Measurements from ENCODE around the gene GFM1.

GFM1 gene

DNA sequence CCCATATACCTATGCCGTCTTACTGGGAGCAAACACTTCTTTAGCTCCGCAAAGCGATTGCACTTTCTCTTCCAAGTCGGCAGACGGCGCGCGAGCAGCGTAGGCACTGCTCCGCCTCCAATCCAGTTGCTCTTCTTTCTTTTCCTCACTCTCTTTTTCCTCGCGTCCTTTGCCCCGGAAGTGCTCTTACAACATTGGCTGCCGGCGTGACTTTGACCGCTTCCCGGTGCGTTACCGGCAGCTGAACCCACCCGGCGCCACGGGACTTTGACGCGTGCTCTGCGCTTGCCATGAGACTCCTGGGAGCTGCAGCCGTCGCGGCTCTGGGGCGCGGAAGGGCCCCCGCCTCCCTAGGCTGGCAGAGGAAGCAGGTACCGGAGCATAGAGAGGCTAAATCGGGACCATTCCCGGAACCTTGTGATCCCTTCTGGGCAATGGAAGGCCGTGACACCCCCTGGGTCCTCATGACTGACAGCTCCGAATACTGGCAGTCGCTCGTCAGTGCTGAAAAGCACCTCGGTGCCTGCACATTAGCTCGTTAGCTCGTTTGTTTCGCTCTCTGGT lies at the start of gene GFM1:
Gene GFM1, plus strand, starts transcription at position 183 of the 564 bp plus-strand sequence. Its CDS starts 108 bp downstream, at position 291.
- DNase-seq (ENCODE audit: low spot score) = peak; percentile 91

DNA sequence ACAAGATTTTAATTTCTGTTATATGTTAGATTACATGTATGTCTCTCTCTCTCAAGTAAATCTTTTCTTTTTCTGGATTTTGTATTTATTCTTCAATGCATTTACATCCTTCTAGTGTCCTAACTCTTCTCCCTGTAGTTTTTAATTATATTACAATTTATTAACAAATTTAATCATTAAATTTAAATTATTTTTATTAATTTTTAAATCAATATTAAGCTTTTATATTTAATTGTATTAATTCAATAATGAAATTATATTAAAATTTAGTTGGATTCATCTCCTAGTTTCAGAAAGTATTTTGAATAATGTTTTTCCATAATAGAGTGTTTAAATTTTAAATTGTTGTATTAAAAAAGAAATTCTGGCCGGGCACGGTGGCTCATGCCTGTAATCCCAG lies 43.5 kb upstream of the GFM1 start:
- no peak for DNase-seq (ENCODE audit: low spot score)

DNA sequence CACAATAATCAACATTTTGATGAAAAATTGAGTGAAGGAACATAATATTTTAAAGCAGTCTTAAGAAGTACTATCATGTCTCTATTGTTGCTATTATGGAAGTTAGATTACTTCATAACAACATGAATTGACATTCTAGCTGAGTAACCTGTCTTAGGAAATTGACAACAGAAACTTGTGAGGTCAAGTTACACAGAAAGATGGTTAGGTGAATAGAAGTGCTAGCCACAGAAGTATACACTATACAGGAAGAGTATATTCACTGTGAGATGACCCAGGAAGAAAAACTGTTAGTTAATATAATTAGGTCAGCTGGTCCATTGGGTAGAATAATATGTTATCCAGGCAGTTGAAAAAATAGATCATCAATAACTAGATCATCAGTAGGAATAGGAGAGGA lies 42.1 kb upstream of the GFM1 start:
- DNase-seq (ENCODE audit: low spot score) = no peak

DNA sequence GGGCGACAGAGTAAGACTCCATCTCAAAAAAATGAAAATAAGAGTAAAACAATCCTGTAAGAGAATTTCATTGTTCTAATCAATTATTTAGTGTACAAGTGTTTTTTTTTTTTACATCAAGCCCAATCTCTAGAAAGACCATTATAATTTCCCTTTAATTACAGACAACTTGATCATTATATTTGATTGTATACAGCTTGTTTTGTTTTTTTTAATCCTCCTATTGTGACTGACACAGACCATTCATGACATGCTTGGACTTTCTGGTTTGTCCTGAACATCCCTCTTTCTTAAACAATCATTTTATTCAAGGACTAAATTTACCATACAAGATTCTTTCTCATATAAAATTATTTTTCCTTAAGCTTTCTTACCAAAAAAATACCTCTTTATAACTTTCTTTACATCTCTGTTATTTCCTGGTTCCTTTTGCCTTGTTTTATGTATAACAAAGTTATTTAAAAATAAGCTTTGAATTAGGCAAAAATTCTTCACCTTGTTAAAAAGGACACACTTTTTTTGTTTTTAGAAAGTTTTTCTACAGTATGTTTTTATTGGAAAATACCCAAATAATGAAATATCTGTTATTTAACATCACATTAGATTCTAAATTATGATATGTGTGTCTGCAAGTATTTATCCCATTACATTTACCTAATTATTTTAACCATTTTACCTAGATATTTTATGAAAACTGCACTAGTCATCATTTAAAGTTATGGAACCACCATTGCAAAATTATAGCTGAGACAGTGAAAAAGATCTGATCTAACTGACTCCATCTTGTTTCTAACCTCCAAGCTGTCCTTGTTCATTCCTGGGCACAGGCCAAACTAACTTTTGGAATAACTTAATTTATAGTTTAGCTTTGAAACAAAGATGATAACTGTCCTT lies 26.1 kb upstream of the GFM1 start:
- no peak for DNase-seq (ENCODE audit: low spot score)

DNA sequence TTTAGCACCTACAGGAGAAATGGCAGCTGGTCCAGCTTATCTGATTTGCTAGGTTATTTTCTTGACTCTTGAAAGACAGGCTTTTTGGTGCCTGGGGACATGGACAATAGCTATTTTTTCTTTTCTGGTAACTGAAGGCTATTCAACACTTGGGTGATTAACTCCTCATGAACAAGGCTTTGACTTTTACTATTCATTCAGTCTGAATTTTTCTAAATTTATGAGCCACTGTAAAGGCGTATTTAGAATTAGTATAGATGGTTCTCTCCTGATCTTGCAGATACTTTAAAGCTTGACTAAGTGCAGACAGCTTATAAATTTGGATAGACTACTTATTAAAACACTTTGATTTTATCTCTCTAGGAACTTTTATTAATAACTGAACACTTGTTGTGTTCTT lies 18.4 kb upstream of the GFM1 start:
- DNase-seq (ENCODE audit: low spot score) = no peak

DNA sequence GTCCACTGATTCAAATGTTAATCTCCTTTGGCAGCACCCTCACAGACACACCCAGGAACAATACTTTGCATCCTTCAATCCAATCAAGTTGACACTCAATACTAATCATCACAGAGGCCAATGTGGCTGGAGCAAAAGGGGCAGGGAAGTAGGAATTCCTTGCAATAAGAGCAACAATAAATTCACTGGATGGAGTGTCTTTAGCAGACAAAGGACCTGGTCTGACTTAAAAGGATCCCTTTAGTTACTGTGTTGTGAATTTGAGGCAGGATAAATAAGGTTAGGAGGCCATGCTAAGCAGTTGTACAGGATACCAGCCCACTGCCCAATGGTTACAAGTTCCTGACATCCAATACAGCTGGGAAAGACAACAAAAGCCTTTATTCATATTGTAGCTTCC lies 12.3 kb upstream of the GFM1 start:
- no peak for DNase-seq (ENCODE audit: low spot score)

DNA sequence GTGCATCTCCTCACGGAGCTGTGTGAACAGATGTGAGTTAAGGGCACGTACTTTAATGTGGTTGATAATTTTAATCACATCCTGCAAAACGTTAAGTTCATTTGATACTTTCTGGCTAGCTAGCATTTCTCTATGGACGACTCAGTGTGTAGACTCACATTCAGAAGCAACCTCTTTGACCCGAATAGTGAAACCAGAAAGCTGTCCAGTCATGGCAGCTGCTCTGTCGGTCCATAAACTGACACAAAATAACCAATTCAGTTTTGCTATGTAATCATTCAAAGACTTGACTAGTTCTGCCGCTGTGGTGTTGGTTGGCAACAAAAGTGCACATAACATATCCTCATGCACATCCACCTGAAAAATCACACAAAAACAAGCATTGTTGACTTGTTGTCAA lies 3.7 kb upstream of the GFM1 start:
- DNase-seq (ENCODE audit: low spot score) = no peak

DNA sequence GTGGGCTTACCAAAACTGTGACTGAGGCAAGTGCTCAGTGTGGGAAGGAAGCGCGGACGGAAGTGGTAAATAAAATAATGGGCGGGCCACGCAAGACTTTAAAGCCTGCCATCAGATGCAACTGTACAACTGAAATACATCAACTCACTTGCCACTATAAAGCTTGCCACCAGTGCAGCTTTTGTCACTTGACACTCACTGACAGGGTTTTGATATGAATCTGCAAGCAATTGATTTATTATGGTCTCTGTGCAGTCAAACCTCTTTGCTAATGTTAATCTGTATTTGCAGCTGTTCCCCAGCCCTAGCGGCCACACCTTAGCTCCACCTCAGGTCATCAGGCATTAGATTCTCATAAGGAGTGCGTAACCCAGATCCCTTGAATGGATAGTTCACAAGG lies 2.3 kb upstream of the GFM1 start:
- DNase-seq (ENCODE audit: low spot score) = no peak

DNA sequence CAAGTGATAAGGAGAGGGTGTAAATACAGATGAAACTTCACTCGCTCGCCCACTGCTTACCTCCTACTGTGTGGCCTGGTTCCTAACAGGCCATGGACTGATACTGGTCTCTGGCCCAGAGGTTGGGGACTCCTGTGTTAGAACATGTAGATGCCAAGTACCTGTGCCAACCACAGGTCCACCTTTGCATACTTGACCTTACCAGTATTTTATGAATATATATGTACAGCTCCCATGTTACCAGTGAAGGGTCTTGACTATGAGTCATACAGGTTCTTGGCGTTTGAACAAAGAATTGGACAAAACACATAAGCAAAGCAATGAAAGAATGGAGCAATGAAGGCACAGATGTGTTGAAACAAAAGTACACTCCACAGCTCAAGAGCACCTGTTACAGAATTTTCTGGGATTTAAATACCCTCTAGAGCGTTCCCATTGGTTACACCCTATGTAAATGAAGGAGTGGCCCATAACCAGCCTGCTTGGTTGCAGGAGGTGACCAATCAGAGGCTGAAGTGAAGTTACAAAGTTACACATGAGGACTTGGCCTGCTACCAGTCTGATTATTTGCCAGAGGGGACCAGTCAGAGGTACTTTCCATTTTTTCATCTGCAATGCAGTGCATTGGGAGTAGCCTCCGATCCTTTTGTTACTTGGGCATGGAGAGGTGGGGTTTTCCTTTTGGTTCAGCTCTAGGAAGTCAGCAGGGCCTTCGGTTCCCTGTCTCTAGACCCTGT lies 1.7 kb upstream of the GFM1 start:
- no peak for DNase-seq (ENCODE audit: low spot score)

DNA sequence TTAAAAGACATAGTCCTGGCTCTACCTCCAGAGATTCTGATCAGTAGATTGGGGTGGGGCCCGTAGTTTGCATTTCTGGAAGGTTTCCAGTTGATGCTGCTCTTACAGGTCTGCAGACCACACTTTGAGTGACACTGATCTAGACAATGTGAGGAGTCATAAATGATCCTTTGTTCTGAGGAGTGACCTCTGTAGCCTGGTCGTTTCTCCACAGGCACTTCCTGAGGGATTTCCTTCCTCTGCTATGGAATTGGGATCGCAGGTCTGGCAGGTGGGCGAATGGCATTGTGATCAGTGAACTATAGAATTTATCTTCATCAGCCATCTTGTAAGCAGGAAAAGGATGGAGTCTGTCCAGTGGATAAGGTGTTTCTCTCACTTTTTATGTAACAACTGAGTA lies 5.5 kb downstream of the GFM1 start:
- DNase-seq (ENCODE audit: low spot score) = no peak

DNA sequence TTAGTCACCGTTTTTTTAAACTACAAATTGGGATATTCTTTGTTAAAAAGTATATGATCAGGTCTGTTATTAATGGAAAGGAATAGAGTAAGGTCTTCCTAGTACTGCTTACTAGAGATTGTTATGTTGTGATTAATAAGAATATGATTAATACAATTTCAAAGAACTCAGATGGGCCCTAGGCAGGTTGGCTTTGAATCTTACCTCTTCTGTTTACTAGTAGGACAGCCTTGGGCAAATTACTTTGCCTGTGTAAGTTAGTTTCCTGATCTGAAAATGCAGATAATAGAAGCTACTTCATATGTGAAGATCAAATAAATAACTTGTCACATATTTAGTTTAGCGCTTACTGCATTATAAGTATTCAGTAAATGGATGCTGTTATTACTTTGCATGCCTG lies 6.9 kb downstream of the GFM1 start:
- no peak for DNase-seq (ENCODE audit: low spot score)

DNA sequence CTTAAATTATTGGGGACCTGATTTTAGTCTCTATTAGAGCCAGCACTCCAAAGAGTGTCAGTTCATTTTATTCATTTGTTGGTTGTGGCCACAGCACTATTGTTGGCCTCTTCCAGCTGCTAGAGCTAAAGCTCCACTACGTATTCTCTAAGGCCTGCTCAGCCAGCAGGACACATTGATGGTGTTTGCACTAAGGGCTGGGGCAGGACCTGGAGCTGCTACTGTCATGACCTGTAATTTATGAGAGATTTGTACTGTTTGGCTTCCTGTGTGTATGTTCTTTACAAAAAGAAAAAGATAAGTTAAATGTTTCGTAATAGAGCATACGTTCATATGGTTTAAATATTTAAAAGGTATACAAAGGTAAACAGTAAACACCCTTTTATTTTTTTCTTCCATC lies 8.1 kb downstream of the GFM1 start:
- no peak for DNase-seq (ENCODE audit: low spot score)

DNA sequence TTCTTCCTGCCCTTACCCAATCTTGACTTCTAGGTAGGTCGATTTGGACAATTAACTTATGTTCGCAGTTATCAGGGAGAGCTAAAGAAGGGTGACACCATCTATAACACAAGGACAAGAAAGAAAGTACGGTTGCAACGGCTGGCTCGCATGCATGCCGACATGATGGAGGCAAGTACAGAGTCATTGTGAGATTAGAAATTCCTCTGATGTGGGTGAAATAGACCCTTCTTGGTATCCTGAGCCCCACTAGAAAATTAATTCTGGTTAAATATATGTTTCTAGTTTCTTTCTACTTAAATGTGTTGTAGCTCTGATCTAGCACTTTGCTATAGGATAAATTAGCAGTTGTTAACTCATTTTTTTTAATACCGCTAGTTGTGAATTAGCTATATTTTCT lies 14.6 kb downstream of the GFM1 start:
- no peak for DNase-seq (ENCODE audit: low spot score)

DNA sequence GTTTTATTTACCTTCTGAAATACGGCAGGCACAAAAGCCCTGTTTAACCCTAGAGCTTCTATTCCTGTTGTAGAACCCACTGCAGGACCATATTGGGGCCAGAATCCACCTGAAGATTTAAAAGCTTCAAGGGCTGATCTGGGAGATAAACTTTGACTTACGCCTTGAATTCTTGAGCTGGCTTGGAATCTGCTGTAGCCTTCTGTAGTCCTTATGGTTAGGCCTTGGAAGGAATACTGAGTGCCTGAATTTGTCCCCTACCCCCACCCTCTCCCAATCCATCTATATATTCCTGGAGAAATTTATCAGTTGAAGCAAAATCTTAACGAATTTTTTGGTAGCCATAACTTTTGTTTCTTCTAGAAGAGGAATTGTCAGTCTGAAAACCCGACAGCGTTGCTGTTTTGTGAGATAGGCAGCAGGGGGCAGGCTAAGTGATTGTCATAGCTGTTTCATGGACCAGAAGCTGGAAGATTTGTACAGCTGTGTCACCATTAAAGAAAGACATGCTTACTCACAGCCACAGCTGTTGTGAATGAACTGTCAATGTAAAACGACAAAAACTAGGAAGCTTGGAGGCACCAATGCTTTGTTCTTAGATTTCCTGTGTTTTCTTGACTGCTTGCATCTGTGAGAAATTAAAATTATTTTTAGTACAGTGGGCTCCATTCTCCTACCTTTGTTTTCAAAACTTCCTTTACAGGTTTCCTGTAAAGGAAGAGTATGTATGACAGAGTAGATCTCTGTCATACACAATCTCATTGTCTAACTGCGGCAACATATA lies 15.3 kb downstream of the GFM1 start:
- peak; percentile 70 for DNase-seq (ENCODE audit: low spot score)

DNA sequence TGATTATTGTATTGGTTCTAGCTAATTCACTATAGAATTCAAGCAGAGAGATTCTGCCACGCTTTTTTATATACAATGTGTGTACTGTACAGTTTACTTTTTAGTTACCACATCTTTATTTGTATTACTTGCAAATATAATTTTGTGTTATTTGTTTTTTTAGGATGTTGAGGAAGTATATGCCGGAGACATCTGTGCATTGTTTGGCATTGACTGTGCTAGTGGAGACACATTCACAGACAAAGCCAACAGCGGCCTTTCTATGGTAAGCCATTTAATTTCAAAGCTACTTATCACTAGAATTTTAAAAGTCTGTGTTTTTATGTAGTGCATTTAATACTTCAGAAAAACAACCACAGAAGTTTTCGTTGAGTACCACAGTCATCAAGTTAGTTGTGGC lies 16.4 kb downstream of the GFM1 start:
- DNase-seq (ENCODE audit: low spot score) = no peak

DNA sequence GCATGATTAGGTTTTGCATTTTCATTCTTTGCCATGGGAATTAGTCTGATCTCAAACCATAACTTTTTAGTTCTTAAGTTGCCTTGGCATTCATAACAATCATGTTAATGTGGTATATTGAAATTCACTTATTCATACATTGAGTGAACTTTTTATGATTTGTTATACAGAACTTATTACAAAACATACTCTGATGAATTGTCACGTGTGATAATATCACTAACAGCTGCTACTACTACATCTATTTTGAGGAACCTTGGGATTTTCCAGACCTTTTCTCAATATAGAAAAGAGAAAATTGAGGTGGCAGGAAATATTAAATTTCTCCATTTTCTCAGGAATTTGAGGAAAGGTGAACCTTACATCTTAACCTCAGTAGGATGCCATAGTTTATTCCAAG lies 18.9 kb downstream of the GFM1 start:
- no peak for DNase-seq (ENCODE audit: low spot score)

DNA sequence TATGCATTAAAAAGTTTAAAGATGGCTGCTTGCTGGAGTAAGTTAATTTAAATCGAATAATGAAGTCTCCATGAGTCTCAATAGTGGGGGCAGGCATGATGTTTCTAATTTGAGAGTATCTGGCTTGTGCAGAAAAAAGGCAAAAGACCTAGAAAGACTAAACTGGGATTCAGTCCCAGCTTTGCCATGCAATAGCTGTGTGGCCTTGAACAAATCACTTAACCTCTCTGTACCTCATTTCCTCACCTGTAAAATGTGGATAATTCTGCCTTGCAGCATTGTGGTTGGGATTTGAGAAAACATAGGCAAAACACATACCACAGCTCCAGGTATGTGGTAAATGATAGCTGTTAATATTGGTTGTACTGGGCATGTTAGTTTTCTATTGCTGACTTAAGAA lies 19.5 kb downstream of the GFM1 start:
- DNase-seq (ENCODE audit: low spot score) = no peak

DNA sequence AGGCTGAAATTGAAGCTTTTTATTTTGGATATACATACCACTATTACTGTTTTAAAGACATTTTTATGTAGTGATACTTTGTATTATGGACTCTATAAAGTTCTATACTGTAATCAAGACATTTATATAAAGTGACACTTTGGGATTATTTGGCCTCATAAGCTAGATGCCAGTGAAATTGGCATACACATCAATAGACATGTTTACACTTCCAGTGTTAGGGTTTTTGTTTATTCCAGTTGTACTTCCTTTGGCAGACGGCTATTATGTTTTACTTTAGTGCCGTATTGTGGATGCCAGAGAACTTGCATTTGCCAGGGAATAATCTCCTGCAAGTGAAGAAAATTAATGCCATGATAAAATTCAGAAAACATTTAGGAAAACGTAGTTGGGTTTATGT lies 22.1 kb downstream of the GFM1 start:
- no peak for DNase-seq (ENCODE audit: low spot score)

DNA sequence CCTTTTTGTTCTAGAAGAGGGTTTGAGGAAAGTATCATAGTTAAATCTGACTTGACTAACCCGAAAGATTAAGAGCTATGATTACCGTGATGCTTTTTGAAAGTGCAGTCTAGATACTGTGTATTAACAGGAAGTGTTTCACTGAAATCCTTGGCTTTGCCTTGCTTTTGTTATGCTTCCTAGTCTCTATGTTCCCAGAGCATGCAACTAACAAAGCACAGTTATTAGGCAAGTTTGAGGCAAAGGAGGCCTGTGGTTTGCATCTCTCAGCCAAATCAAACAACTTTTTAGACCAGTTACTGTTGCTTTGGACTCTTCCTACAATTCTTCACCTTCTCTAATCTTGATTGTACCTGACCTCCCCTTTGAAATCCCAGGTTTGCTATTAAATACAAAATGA lies 24.2 kb downstream of the GFM1 start:
- no peak for DNase-seq (ENCODE audit: low spot score)

DNA sequence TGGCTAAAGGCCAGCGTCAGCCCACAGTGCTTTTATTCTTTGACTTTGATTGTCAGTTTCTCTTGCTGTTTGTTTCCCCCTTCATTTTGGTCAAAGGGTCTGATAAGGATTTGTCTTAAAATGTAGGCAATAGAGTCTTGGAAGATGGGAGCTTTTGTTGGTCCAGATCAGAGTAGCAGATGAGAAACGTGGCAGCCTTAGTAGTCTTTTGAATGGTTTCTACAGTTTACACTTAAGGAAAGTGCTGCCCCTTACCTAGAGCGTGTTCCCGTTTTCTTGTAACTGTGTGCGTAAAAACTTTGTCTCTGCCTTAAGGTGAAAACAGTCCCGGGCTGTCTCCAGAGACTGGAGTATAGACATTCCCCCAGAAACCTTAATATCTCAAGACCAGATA lies 27.5 kb downstream of the GFM1 start:
- DNase-seq (ENCODE audit: low spot score) = no peak

DNA sequence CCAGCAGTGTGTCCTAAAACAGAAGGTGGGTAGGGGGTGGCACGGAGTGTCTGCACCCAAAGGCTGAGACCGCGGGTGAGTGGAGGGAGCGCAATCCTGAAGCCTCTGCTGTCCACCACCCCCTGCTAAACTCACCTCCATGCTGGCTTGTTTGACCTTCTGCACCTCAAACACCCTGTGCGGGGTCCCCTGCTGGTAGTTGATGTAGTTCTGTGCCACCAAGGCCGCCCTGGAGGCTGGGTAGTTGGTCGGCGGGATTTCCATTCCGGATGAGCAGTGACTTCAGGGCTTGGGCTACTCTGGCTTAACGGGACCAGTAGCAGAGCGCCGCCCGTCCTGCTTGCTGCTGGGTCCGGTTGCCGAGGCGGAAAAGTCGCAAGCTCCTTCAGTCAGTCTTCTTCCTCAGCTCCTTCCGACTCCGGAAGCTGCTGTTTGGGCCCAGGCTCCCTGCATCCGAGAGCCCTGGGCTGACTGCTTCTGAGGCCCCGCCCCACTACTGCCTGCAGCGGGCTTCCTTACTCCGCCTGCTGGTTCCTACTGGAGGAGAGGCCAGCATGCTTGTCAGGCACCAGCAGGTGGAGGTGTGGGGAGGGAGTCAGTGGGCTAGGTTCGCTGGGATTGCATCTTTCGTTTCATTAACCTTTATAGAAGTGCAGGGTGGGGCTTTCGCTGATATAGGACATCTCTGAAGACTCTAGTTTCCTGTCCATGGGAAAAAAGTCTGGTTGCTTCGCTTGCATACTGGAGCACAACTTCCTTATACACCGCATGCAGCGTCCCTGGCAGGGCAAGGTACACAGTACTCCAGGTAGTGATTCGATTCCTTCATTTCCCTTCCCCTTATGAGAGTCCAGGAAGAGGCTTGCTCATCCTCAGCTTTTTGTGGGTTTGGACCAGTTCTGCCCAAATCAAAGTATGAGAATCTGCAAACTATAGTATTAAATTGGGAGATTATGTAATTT lies 28.2 kb downstream of the GFM1 start, which contains the start of gene LXN:
Gene LXN, minus strand, starts transcription at position 434 of the 962 bp plus-strand sequence. Its CDS starts 170 bp downstream, at position 264.
- peak; percentile 52 for DNase-seq (ENCODE audit: low spot score)

Measured in D341Med (cell line).